Activated CD4-positive, alpha-beta memory T cell treated with anti-CD3 and anti-CD28 coated beads for 36 hours (primary cell): ENCODE measurements around the gene MYF6. TPM values are rescaled to one million over a fixed set of nuclear protein-coding genes. Genes with fewer than 3 reads are reported as not detected.
"Not testable (repeated sequence)": the region's sequence is repeated elsewhere in the genome, so short reads cannot be mapped to it uniquely, and the experiment has no call there.

Source experiments
- CTCF ChIA-PET: fragments of 350-600 bp; sonication (Branson Sonifier 250); formaldehyde crosslinking; loops from one replicate; lab custom pipeline; 2021; ENCODE audit warnings: antibody characterized with exemption, inconsistent platforms; lab: Charles Lee
- POLR2A ChIA-PET: fragments of 350-600 bp; sonication (Branson Sonifier 250); formaldehyde crosslinking; loops from one replicate; lab custom pipeline; 2021; ENCODE audit warnings: antibody characterized with exemption; lab: Charles Lee
- DNase-seq: peaks from one replicate; pipeline ENCODE4 v3.0.0-alpha.2; 2020
- H3K27ac Mint-ChIP-seq: one replicate; pipeline ENCODE4 v1.8.0; 2021; ENCODE audit warnings: mixed read lengths
- H3K27me3 Mint-ChIP-seq: one replicate; pipeline ENCODE4 v1.8.0; 2021; ENCODE audit warnings: mixed read lengths
- H3K36me3 Mint-ChIP-seq: one replicate; pipeline ENCODE4 v1.8.0; 2021; ENCODE audit warnings: mixed read lengths
- H3K4me1 Mint-ChIP-seq: one replicate; pipeline ENCODE4 v1.8.0; 2021; ENCODE audit warnings: low read depth, mixed read lengths
- H3K4me3 Mint-ChIP-seq: one replicate; pipeline ENCODE4 v1.8.0; 2021; ENCODE audit warnings: mild to moderate bottlenecking, mixed read lengths
- H3K9me3 Mint-ChIP-seq: one replicate; pipeline ENCODE4 v1.8.0; 2021; ENCODE audit warnings: mixed read lengths
- intact Hi-C: fragments of 100-400 bp; cut with micrococcal nuclease; formaldehyde crosslinking; loops from one replicate; pipeline ENCODE4 v1.15.1; 2023
- total RNA-seq, 2 experiments: library from RNA; stranded (reverse); gene quantifications; one replicate each; pipeline ENCODE4 v1.2.3, GENCODE V29; 2021

The MYF6 gene
- total RNA-seq: not detected

DNA sequence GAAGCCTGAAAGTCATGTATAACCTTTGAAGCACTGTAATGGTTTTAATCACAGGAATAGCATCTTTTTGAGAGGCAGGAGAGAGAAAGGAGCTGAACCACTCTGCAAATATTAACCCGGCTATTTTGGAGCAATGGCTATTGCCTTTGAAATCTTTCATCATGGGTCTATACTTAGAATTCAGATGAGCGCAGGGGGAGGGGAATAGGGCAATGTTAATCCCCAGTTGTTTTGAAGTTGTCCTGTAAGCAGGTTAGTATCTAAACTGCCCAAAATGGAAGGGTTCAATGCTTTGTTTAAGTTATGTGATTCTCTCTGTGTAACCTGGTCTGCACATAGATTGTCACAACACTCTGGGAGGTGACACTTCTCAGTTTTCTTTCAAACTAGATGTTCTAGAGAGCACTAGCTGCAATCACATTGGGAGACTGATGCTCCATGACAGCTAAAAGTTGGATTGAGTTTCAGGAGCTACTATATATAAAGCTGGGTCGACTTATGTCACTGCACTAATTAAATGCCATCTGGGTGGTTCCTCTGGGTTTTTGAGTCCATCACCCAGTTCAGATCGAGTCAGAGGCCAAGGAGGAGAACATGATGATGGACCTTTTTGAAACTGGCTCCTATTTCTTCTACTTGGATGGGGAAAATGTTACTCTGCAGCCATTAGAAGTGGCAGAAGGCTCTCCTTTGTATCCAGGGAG lies at the start of gene MYF6:
Gene MYF6, plus strand, starts transcription at position 509 of the 704 bp plus-strand sequence. Its CDS starts 86 bp downstream, at position 595.
- H3K36me3 Mint-ChIP-seq: peaks cover 1% of the 10 kb centered on the region
- H3K9me3 Mint-ChIP-seq: no peaks in the 10 kb centered on the region
- CTCF ChIA-PET: no interaction called here
- H3K4me3 Mint-ChIP-seq: no peak within 1 kb of the TSS
- intact Hi-C loops: no loop called here
- DNase-seq: no peak
- POLR2A ChIA-PET: no interaction called here
- no peak within 1 kb of the TSS for H3K27ac Mint-ChIP-seq
- no peaks in the 10 kb centered on the region for H3K4me1 Mint-ChIP-seq
- H3K27me3 Mint-ChIP-seq: peaks cover 20% of the 10 kb centered on the region

DNA sequence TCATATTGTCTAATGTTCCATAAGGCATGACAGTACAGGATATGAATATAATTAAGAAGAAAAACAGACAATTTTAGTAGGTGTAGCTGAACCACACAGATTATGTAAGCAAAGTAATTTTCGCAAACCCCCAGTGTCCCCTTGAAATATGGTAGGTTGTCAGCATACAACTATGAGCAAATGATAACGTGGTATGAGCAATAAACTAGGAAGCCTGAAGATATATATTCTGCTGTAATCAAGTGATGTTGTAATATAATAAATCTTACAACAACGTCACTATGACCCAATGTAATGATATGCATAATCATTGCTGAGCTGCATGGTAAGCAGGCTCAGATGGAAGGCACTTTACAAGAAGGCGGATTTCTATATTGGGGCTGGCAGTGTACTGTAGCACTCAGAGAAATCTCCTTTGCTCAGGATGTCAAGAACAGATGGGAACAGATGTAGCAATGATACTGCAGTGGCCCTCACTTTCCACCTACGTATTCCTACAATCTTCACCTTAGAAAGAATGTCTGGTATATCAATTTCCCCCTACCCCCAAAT lies 47.8 kb upstream of the MYF6 start:
- intact Hi-C loops: no loop called here
- DNase-seq: no peak
- Mint-ChIP-seq H3K27me3 (no peaks in the 10 kb centered on the region), H3K4me1 (no peaks in the 10 kb centered on the region), H3K27ac (no peak overlapping the region), H3K9me3 (peaks cover 2% of the 10 kb centered on the region), H3K36me3 (no peaks in the 10 kb centered on the region), H3K4me3 (no peak overlapping the region)
- CTCF ChIA-PET: no interaction called here
- POLR2A ChIA-PET: no interaction called here

DNA sequence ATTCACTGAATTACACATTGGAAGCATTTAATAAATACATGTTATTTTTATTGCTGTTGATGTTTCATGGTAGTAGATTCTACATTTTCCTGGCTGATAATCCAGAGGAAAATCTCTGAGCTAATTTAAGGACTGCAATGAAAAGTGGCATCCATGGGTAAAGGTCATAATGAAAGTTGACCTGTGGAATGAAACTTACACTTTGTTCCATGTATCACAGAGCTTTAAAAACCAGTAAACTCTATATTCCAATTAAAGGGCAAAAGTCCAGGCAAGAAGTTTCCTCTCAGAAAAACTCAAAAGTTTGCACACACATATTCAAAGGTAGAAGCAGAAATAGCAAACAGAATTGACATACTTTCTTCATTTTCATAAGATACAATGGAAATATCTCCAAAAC lies 44.8 kb upstream of the MYF6 start:
- ChIA-PET POLR2A (no interaction called here), CTCF (no interaction called here)
- Mint-ChIP-seq H3K4me1 (no peaks in the 10 kb centered on the region), H3K4me3 (no peak overlapping the region), H3K9me3 (peaks cover 2% of the 10 kb centered on the region), H3K27ac (no peak overlapping the region), H3K27me3 (no peaks in the 10 kb centered on the region), H3K36me3 (no peaks in the 10 kb centered on the region)
- no peak for DNase-seq
- intact Hi-C loops: no loop called here

DNA sequence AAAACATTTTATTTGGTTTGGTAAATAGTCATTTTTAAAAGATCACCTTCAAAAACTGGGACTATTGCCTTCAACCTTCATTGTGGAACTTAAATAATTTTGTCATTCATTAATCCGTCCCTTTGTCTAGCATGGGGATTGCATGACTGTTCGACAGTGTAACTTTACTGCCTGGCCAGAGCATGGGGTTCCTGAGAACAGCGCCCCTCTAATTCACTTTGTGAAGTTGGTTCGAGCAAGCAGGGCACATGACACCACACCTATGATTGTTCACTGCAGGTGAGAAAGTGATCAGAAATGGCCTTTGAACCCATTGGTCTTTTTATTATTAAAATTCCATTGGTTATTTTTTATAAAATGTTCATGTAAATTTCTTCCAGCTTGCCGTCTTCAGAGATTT lies 37.2 kb upstream of the MYF6 start:
- intact Hi-C loops: no loop called here
- POLR2A ChIA-PET: no interaction called here
- no peak for DNase-seq
- H3K36me3 Mint-ChIP-seq: no peaks in the 10 kb centered on the region
- H3K27ac Mint-ChIP-seq: no peak overlapping the region
- H3K4me1 Mint-ChIP-seq: no peaks in the 10 kb centered on the region
- CTCF ChIA-PET: no interaction called here
- no peaks in the 10 kb centered on the region for H3K27me3 Mint-ChIP-seq
- H3K9me3 Mint-ChIP-seq: peaks cover 2% of the 10 kb centered on the region
- H3K4me3 Mint-ChIP-seq: no peak overlapping the region

DNA sequence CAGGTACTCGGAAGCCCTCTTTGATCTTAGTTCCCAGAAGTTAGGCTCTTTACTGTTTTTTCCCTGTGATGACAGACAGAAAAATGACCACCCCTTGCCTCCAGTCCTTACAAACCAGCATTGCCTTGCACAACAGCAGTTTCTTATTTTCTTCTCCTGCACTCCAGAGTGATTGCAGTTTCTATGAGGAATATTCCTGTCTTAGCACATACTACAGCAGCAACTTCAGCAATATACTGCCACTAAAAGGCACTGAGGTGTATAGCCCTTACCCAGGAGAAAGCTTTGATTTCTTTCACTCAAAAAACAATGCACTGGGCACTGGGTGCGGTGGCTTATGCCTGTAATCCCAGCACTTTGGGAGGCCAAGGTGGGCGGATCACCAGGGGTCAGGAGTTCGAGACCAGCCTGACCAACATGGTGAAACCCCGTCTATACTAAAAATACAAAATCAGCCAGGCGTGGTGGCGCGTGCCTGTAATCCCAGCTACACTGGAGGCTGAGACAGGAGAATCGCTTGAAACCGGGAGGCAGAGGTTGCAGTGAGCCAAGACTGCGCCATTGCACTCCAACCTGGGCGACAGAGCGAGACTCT lies 31.3 kb upstream of the MYF6 start:
- H3K9me3 Mint-ChIP-seq, H3K36me3 Mint-ChIP-seq, intact Hi-C loops, CTCF ChIA-PET, H3K4me1 Mint-ChIP-seq, H3K27me3 Mint-ChIP-seq, H3K27ac Mint-ChIP-seq, H3K4me3 Mint-ChIP-seq, DNase-seq, POLR2A ChIA-PET: not testable (repeated sequence)

DNA sequence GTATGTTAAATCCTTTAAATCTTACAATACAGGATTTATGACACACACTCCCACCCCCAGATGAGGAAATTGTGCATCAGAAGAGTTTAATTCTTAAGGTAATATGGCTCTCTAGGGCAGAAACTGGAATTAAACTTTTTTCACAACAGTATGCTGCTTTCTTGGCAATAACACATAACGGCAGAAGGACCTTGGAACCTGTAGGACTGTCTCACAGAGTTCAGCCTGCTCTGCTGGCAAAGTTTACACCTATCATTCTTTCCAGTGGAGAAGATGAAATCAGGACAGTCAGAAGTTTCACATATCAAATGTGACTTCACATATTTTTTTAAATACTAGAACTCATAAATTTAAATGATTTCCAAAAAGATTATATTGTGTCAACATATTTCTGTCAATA lies 30.6 kb upstream of the MYF6 start:
- Mint-ChIP-seq H3K9me3 (peaks cover 4% of the 10 kb centered on the region), H3K27ac (no peak overlapping the region), H3K4me3 (no peak overlapping the region), H3K4me1 (no peaks in the 10 kb centered on the region), H3K36me3 (no peaks in the 10 kb centered on the region), H3K27me3 (no peaks in the 10 kb centered on the region)
- CTCF ChIA-PET: no interaction called here
- DNase-seq: no peak
- intact Hi-C loops: no loop called here
- POLR2A ChIA-PET: no interaction called here

DNA sequence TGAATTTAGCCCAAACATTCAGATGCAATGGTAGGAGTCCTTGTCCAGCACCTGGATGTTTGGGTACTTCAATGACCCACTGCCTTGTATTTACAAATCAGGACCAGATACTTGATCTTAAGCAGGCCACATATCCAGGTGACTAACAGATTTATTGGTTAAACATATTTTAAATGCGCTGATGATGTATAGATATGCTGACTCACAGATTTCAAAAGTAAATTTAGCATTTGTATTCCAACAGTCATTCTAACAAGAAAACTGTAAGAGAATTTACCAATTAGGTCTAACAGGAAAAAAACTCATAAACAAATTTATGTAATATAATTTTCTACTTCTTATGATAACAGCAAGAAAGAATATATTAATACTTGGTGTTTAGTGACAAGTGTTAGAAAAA lies 29.4 kb upstream of the MYF6 start:
- H3K4me3 Mint-ChIP-seq: no peak overlapping the region
- POLR2A ChIA-PET: no interaction called here
- CTCF ChIA-PET: no interaction called here
- H3K27me3 Mint-ChIP-seq: no peaks in the 10 kb centered on the region
- H3K27ac Mint-ChIP-seq: no peak overlapping the region
- intact Hi-C loops: no loop called here
- DNase-seq: no peak
- no peaks in the 10 kb centered on the region for H3K36me3 Mint-ChIP-seq
- no peaks in the 10 kb centered on the region for H3K4me1 Mint-ChIP-seq
- peaks cover 4% of the 10 kb centered on the region for H3K9me3 Mint-ChIP-seq

DNA sequence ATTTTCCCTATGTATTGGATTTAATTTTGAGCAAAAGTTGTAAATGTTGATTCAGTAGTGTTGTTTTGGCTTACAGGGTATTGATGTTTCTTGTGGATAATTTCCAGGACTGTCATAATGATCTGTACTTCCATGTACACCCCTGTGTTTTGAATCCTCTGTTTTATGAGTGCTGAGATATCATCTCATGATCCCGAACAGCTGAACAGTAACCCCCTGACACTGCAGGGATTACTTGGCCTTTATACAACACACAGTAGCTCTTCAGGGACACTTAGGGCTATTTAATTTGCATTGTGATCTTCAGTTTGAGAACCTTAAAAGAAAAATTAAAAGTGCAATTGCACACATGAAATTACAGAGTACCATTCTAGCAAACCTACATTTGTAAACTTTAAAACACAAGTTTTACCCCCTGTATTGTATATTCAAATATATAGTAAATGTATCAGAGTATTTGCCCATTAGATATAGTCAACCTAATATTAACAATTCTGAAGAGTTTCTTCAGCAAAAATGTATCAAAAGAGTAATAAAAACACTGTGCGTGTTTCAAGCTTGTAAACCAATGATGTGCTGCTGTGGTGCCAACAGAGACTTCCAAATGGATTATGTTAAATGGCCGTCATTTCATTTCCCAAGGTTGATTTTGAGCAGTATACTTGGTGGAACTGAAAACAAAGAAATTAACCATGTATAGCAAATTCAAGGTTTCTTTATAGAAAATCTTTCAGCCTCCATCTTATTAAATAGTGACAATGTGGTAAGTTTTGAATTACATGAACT lies 27.9 kb upstream of the MYF6 start:
- intact Hi-C loops: no loop called here
- Mint-ChIP-seq H3K36me3 (no peaks in the 10 kb centered on the region), H3K4me3 (no peak overlapping the region), H3K4me1 (no peaks in the 10 kb centered on the region), H3K27ac (no peak overlapping the region), H3K27me3 (no peaks in the 10 kb centered on the region), H3K9me3 (peaks cover 4% of the 10 kb centered on the region)
- DNase-seq: no peak
- ChIA-PET CTCF (no interaction called here), POLR2A (no interaction called here)

DNA sequence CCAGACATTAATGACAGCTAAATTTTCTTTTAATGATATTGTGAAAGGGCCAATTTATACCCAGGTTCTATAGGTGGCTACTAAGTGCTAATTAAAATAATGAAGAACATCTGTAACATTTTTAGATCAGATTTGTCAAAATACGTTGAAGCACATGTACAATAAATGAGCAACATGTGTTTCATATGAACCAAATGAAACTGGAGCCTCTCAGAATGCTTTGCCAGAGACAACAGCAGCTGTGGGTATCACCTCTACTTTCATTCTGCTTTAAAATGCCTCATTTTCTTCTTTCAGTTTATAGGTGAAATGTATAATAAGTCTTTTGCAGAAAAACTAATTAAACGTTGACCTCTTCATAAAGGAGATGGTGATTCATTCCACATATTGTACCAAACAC lies 26.1 kb upstream of the MYF6 start:
- ChIA-PET CTCF (no interaction called here), POLR2A (no interaction called here)
- H3K27me3 Mint-ChIP-seq: no peaks in the 10 kb centered on the region
- H3K4me1 Mint-ChIP-seq: no peaks in the 10 kb centered on the region
- intact Hi-C loops: no loop called here
- peaks cover 4% of the 10 kb centered on the region for H3K9me3 Mint-ChIP-seq
- H3K36me3 Mint-ChIP-seq: no peaks in the 10 kb centered on the region
- no peak for DNase-seq
- no peak overlapping the region for H3K27ac Mint-ChIP-seq
- no peak overlapping the region for H3K4me3 Mint-ChIP-seq

DNA sequence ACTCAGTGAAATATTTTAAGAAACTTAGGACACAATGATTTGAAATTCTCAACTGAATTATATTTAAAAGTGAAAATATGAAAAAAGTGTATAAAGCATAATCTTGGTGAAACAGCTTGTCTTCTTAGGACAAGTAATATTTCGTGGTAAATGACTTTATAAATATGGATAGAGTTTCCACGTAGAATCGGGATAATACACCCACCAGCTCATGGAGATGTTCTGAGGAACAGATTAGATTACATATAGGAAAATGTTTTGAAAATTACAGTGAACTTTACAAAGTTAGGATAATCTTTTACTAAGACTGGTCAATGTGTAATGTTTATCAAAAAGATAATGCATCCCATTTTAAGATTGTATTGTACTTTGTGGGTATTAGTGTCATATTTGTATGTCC lies 25.6 kb upstream of the MYF6 start:
- H3K4me1 Mint-ChIP-seq: no peaks in the 10 kb centered on the region
- ChIA-PET POLR2A (no interaction called here), CTCF (no interaction called here)
- H3K4me3 Mint-ChIP-seq: no peak overlapping the region
- H3K27ac Mint-ChIP-seq: no peak overlapping the region
- peaks cover 4% of the 10 kb centered on the region for H3K9me3 Mint-ChIP-seq
- intact Hi-C loops: no loop called here
- no peak for DNase-seq
- H3K27me3 Mint-ChIP-seq: no peaks in the 10 kb centered on the region
- no peaks in the 10 kb centered on the region for H3K36me3 Mint-ChIP-seq

DNA sequence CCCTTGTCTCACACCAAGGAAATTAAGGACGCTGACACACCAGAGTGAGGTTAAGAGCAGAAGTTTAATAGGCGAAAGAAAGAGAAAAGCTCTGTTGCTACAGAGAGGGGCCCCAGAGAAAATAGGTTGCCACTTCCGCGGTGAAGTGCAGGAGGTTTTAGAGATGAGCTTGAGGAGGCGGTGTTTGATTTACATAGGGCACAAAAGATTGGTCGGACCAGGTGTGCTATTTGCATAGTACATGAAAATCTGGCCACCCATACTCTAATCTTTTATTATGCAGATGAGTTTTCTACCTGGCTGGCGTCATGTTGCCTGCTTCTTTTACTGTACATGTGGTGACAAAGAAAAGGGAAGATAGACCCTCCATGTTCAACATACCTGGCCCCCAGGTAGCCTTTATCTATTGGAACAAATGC lies 23.3 kb upstream of the MYF6 start:
- POLR2A ChIA-PET: no interaction called here
- H3K27ac Mint-ChIP-seq: no peak overlapping the region
- CTCF ChIA-PET: no interaction called here
- intact Hi-C loops: no loop called here
- no peaks in the 10 kb centered on the region for H3K4me1 Mint-ChIP-seq
- H3K4me3 Mint-ChIP-seq: no peak overlapping the region
- DNase-seq: no peak
- H3K36me3 Mint-ChIP-seq: no peaks in the 10 kb centered on the region
- H3K27me3 Mint-ChIP-seq: no peaks in the 10 kb centered on the region
- H3K9me3 Mint-ChIP-seq: no peaks in the 10 kb centered on the region

DNA sequence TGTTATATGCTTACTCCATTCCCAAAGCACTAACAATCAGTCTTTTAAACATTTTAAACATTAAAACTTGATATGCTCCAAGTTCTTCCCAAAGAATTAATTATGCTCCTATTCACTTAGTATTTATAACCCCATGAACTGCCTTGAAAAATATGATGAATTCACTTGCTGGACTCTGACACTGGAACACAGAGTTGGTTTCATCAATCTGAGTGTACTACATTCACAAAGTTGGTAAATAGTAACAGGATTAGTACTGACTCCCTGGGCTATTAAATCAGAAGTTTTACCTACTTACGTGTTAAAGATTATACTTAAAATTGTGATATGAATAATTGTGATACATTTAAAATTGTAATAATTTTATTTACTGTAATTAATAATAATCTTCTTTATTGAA lies 17.3 kb upstream of the MYF6 start:
- Mint-ChIP-seq H3K36me3 (no peaks in the 10 kb centered on the region), H3K9me3 (no peaks in the 10 kb centered on the region), H3K27ac (no peak overlapping the region), H3K4me1 (no peaks in the 10 kb centered on the region), H3K27me3 (no peaks in the 10 kb centered on the region), H3K4me3 (no peak overlapping the region)
- ChIA-PET CTCF (no interaction called here), POLR2A (no interaction called here)
- intact Hi-C loops: no loop called here
- no peak for DNase-seq
